ENCODE data around the gene GPR146.

- TF ChIP-seq POLR2A (IDR thresholded peaks at IDR 0.05): no peak
- TF ChIP-seq CTCF (IDR thresholded peaks at IDR 0.05): no peak
- no peak for TF ChIP-seq POLR2AphosphoS5 (IDR thresholded peaks at IDR 0.05)
Observed at GRCh38 chr7:1016577-1017531, 27.5 kb upstream of the GPR146 start.
